HG03095 (cell line): ENCODE results near the gene SECISBP2L.
"Not testable (repeated sequence)": the region's sequence is repeated elsewhere in the genome, so short reads cannot be mapped to it uniquely, and the experiment has no call there.

Experiments used
- ATAC-seq: cut with Tn5 transposase; IDR thresholded peaks from one replicate; pipeline ENCODE4 v1.9.1; 2021; ENCODE audit warnings: moderate library complexity; ENCODE audit not compliant: unreplicated experiment

SECISBP2L gene

GRCh38 chr15:49046220-49047102 lies at the start of gene SECISBP2L:
Gene SECISBP2L (minus strand): TSS chr15:49046446. CDS start chr15:49046299, 147 bp downstream.
- peak; percentile 87 for ATAC-seq

DNA sequence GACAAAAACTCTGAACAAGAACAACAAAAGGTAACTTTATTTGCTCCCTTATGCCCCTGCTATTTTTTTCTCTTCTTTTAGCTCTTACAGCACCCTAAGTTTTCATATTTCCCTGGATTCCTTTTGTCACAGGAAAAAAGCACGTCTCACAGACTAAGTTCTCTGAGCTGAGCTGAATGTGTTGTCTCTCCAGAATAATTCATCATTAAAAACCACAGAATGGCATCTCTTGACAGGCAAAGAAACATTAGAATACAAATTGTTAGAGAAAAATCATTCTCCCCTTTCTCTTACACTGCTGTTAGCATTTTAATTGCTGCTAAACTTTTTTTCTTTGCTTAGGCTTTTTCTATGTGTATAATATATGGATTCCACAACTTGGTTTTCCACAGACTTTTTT lies 48.7 kb upstream of the SECISBP2L start:
- no peak for ATAC-seq

GRCh38 chr15:49093252-49094105 lies 47.2 kb upstream of the SECISBP2L start:
- ATAC-seq = no peak

DNA sequence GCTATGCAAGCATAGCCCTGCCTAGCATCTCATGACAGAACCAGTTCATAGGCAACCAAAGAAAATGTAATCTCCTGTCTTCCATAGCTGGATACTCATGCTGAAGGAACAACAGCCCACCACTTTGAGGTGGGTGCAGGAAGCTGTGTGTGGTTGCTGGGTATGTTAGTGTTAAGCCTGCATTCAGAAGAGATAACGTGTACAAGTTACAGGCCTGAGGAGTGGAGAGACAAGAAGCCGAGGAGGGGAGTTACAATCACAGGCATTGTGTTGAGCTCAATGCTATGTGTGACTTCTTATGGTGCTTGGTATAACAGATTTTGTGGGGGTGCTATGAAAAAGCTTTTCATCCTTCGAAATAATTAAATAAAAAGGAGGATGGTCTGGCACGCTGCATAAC lies 42.8 kb upstream of the SECISBP2L start:
- no peak for ATAC-seq

DNA sequence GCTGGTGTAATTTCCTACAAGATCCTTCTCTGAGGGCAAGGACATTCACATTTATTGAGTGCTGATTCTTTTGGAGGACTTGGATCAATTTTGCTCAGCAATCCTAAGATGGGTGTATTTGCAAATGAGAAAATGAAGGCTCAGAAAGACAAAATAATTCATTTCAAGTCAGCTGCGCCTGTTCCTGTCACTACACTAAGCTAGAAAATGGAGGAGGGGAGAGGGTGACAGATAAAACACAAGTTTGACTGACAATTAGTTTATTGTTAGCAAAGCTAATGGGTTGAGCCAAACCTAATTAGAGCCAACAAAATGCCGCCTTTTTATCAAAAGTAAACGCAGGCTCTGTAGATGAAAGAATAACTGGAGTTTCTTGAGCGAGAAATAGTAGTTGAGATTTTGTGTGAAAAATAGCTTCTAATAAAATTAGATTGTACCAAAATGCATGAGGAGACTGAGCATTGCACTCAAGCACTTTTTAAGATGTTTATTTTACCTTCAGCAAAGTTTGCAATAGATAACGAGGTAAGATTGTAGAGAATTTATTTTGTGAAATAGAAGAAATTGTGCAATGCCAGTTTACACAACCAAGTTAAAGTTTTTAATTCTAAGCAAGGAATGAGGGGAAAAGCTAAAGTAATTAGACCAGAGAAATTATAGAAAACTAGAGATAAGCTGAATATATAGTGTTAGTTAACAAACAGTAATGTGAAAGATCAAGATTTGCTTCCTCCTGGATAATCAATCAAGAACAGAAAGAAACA lies 39.6 kb upstream of the SECISBP2L start:
- ATAC-seq = no peak

DNA sequence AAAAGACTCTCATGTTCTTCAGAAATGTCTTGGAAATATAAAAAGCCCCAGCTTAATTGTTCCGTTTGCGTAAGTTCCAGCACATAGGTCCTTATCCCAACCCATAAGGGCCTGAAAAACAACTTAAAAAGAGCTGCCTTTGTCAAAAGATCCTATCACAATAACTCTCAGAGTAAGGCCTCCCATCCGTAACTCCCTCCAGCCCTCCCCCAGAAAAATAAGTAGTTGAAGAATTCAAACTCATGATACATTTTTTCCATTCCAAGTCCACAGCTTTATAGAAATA lies 38.0 kb upstream of the SECISBP2L start:
- no peak for ATAC-seq

- ATAC-seq = no peak
These were observed 37.4 kb upstream of the SECISBP2L start for GRCh38 chr15:49083401-49084284.

DNA sequence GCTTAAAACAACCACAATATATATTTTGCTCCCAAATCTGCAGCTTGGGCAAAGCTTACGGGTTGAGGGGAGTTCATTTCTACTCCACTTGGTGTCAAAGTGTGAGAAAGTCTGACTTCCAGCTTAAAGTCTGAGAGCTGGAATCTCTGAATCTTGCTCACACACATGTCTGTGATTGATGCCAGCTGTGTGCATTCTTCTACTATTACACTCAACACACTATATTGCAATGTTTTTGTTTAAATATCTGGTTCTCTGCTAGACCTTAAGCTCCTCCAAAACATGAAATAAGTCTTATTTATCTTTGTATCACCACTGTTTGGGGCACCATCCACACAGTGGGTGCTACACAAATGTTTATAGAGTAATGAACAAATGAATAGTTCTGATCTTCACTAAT lies 36.7 kb upstream of the SECISBP2L start:
- no peak for ATAC-seq

DNA sequence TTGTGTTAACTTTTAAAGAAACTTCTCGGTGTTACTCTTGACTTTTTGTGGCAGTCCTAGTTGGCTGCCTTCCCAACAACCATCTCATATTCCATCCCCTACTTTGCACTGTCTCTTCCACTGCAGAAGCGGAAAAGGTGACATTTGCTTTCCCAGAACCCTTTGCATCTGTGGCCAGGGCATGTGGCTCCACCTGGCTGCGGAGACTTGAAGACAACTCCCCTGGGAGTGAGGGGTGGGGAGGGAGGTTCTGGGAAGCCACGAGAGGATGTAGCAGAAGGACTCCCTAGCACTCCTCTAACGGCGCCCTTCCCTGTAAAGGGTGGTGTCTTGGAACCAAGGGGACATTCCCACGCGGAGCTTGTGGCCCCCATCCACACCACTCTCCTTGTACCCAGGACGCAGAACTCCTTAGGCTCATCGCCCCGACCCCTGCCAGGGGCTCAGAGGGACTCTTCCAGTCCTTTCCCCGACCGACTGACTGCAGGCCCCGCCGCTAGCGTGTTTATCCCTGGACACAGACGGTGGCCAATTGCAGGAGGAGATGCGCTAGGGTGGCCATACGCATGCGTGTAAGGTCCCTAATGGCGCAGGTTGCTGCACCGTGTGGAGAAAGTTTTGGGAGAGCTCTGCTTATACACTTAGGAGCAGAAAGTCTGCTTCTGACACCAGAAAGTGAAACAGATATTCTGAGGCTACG lies 33.2 kb upstream of the SECISBP2L start:
- ATAC-seq = no peak

GRCh38 chr15:49075881-49076280 lies 29.6 kb upstream of the SECISBP2L start:
- ATAC-seq = no peak

DNA sequence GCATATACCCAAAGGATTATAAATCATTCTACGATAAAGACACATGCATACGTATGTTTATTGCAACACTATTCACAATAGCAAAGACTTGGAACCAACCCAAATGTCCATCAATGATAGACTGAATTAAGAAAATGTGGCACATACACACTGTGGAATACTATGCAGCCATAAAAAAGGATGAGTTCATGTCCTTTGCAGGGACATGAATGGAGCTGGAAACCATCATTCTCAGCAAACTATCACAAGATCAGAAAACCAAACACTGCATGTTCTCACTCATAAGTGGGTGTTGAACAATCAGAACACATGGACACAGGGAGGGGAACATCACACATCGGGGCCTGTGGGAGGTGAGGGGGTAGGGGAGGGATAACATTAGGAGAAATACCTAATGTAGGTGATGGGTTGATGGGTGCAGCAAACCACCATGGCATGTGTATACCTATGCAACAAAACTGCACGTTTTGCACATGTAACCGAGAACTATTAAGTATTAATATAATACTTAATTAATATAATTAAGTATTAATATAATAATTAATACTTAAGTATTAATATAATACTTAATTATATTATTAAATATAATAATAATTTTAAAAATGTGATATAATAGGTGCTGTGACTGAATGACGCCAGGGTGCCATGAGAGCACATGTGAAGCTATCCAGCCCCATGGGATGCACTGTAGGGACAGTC lies 28.5 kb upstream of the SECISBP2L start:
- ATAC-seq = not testable (repeated sequence)

DNA sequence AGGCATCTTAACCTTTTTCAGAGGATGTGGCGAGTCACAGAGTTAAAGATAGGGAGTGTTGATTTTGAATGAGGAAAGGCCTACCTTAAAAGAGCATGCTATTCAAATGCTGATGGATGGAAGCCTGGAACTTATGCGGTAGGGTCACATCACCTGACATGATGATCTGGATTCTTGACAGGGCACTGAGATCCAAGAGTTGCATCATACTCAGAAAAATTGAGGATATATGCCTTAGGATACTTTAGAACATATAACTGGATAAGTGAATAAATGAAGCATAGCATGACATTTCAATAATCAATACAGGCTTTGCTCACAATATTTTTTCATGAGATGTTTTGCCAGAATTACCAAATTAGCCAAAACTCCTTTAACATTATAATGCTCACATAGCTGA lies 20.1 kb upstream of the SECISBP2L start:
- ATAC-seq = no peak

GRCh38 chr15:49064884-49065283 lies 18.6 kb upstream of the SECISBP2L start:
- ATAC-seq = no peak

DNA sequence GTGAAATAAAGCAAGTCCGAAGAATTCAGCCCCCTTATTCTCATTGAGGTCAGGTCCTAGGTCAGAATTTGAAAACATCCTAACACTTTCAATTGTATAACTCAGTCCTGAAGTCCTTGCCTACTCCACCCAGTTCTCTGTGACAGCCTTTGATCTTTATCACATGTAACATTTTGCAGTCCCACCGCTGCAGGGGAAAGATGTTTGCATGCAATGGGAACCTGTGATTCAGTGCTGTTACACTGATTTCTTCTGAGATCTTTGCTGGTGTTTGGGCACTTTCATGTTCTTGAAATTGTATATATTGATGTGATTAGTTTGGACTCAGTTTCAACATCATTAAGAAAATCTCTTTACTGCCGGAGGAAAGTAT lies 18.0 kb upstream of the SECISBP2L start:
- no peak for ATAC-seq

- ATAC-seq = no peak
These were observed 17.4 kb upstream of the SECISBP2L start for GRCh38 chr15:49063402-49064280.

DNA sequence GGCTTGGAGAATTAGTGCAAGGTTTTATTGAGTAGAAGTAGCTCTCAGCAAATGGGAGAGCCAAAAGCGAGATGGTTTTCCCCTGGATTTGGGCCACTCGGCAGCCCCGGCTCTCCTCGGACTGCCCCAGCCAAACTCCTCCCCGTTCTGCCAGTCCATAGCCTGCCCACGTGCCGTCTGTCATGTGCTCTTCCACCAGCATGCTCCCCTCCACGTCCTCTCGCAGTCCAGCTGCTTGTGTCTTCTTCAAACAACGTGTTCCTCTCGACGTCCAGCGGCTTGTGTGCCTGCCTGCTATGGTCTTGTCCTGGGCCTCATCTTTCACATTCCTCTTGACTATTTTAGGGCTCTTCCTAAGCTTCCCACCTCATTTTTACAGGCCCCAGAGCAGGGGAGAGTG lies 16.7 kb upstream of the SECISBP2L start:
- ATAC-seq = no peak

DNA sequence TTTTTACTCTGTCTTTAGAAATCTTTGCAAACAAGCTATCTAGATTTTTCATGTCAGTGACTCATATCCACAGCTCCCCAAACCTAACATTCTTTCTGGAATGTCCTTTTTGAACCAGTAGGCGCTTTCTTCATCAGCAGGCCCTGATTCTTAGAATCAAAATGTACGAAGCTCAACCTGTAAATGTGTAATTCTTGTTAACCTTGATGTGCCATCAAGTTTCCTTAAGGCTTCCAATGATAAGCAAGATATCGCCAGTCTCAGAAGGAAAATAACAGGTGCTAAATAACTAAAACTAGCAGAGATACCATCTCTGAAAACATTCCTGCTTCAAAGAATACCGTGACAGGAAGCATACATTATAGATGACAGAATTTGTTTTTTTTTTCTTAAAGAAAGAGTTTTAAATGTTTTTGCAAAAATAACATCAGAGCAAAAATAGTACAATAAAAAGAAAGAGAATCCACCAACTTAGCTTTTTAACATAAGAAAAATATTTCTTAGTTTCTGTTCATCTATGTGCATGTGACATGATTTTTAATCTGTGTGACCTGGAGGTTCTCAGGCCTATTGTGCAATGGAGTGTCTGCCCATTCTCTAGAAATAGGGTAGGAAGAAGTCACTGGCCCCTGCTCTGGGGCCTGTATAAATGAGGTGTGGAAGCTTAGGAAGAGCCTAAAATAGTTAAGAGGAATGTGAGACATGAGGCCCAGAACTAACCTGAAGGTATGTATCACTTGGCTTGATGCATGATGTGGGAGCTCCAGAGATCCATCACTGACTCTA lies 14.7 kb upstream of the SECISBP2L start:
- ATAC-seq = no peak

DNA sequence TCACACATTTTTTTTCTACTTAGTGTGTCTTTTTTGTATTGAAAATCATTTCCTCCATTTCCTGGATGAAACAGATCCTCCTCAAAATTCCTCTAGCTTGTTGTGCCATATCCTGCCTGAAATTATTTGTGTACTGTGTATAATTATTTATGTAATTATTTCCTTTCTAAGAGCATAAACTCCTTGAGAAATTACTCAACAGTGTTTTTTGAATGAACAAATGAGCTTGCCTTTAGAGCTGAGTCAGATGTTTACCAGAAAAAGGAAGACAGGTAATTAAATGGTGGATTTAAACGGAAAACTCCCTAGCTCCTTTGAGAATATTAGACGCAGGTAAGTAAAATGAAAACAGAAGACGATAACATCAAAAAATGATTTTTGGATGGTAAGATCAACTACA lies 13.2 kb upstream of the SECISBP2L start:
- ATAC-seq = no peak
